HG03457 (cell line): ENCODE results near the gene SAPCD1.

Experiments used
- ATAC-seq: cut with Tn5 transposase; IDR thresholded peaks from one replicate; pipeline ENCODE4 v1.9.1; 2021; ENCODE audit warnings: moderate number of reproducible peaks; ENCODE audit not compliant: unreplicated experiment

The SAPCD1 gene

GRCh38 chr6:31749301-31750036 lies 13.0 kb upstream of the SAPCD1 start:
- no peak for ATAC-seq

- ATAC-seq, result no peak
Measured at GRCh38 chr6:31750411-31751022, 11.9 kb upstream of the SAPCD1 start.

- no peak for ATAC-seq
Measured at GRCh38 chr6:31752739-31753319, 9.6 kb upstream of the SAPCD1 start.

GRCh38 chr6:31758281-31758680 lies 4.2 kb upstream of the SAPCD1 start:
- ATAC-seq, result no peak

GRCh38 chr6:31760790-31761189 lies 1.7 kb upstream of the SAPCD1 start:
- no peak for ATAC-seq

- ATAC-seq, result no peak
Measured at GRCh38 chr6:31761343-31761742, 1.1 kb upstream of the SAPCD1 start.

GRCh38 chr6:31762878-31763618 lies 592 bp downstream of the SAPCD1 start:
- no peak for ATAC-seq

GRCh38 chr6:31763619-31763940 lies 1.1 kb downstream of the SAPCD1 start:
- no peak for ATAC-seq

GRCh38 chr6:31764198-31764597 lies 1.7 kb downstream of the SAPCD1 start:
- no peak for ATAC-seq

- no peak for ATAC-seq
Measured at GRCh38 chr6:31765559-31765909, 3.1 kb downstream of the SAPCD1 start.

- ATAC-seq, result no peak
Measured at GRCh38 chr6:31765910-31766794, 3.7 kb downstream of the SAPCD1 start.

- no peak for ATAC-seq
Measured at GRCh38 chr6:31767096-31767645, 4.7 kb downstream of the SAPCD1 start.

GRCh38 chr6:31768363-31769257 lies 6.2 kb downstream of the SAPCD1 start:
- no peak for ATAC-seq

GRCh38 chr6:31769684-31770371 lies 7.4 kb downstream of the SAPCD1 start:
- no peak for ATAC-seq

- ATAC-seq, result no peak
Measured at GRCh38 chr6:31770860-31771259, 8.4 kb downstream of the SAPCD1 start.

GRCh38 chr6:31771992-31772358 lies 9.5 kb downstream of the SAPCD1 start:
- ATAC-seq, result no peak

GRCh38 chr6:31775184-31775583 lies 12.7 kb downstream of the SAPCD1 start:
- no peak for ATAC-seq

GRCh38 chr6:31775633-31776484 lies 13.4 kb downstream of the SAPCD1 start:
- no peak for ATAC-seq
